Activated T-cell treated with anti-CD3 and anti-CD28 coated beads, Interleukin-2, amount 50 U/mL, for 4 hours (primary cell): ENCODE measurements around the gene PEF1. TPM values are rescaled to one million over a fixed set of nuclear protein-coding genes. Genes with fewer than 3 reads are reported as not detected.

Experiments used
- ATAC-seq, 2 donors: fragments of 200-7000 bp; cut with Tn5 transposase; one replicate each; pipeline ENCODE4 v1.10.0; 2021
- DNase-seq: peaks from one replicate; pipeline ENCODE4 v3.0.0-alpha.2; 2020
- H3K27me3 Mint-ChIP-seq: one replicate; pipeline ENCODE4 v1.8.0; 2021; ENCODE audit warnings: low read depth, mixed read lengths
- H3K36me3 Mint-ChIP-seq: one replicate; pipeline ENCODE4 v1.8.0; 2022; ENCODE audit warnings: mixed read lengths; ENCODE audit not compliant: insufficient read depth
- H3K4me1 Mint-ChIP-seq: one replicate; pipeline ENCODE4 v1.8.0; 2021; ENCODE audit warnings: low read depth, mixed read lengths
- H3K4me3 Mint-ChIP-seq: one replicate; pipeline ENCODE4 v1.8.0; 2021; ENCODE audit warnings: mild to moderate bottlenecking, moderate library complexity, mixed read lengths
- H3K9me3 Mint-ChIP-seq: one replicate; pipeline ENCODE4 v1.8.0; 2021; ENCODE audit warnings: mixed read lengths
- total RNA-seq, 3 donors: library from RNA; stranded (reverse); gene quantifications; one replicate each; pipeline ENCODE4 v1.2.1, GENCODE V29; 2021

Gene PEF1
- total RNA-seq, 3 donors from 2014 or later, result 67.0 to 73.9 (median 71.5) TPM

GRCh38 chr1:31642897-31643296 is 1.8 kb downstream of the PEF1 start:
- Mint-ChIP-seq H3K4me1 (peaks cover 41% of the 10 kb centered on the region), H3K4me3 (no peak overlapping the region), H3K36me3 (no peaks in the 10 kb centered on the region), H3K9me3 (peaks cover 3% of the 10 kb centered on the region), H3K27me3 (no peaks in the 10 kb centered on the region)
- ATAC-seq, result no peak
- DNase-seq, result no peak

- Mint-ChIP-seq H3K36me3 (peaks cover 2% of the 10 kb centered on the region), H3K9me3 (peaks cover 3% of the 10 kb centered on the region), H3K27me3 (no peaks in the 10 kb centered on the region), H3K4me1 (peaks cover 45% of the 10 kb centered on the region), H3K4me3 (peak overlapping the region; percentile 17)
- DNase-seq, result no peak
- no peak for ATAC-seq
These were observed 2.3 kb downstream of the PEF1 start for GRCh38 chr1:31642366-31642765.

GRCh38 chr1:31640964-31641363 is 3.7 kb downstream of the PEF1 start:
- H3K36me3 Mint-ChIP-seq, result peaks cover 4% of the 10 kb centered on the region
- no peaks in the 10 kb centered on the region for H3K9me3 Mint-ChIP-seq
- ATAC-seq, result no peak
- H3K4me1 Mint-ChIP-seq, result peaks cover 47% of the 10 kb centered on the region
- no peak for DNase-seq
- no peak overlapping the region for H3K4me3 Mint-ChIP-seq
- H3K27me3 Mint-ChIP-seq, result no peaks in the 10 kb centered on the region

- Mint-ChIP-seq H3K27me3 (no peaks in the 10 kb centered on the region), H3K4me3 (no peak overlapping the region), H3K9me3 (no peaks in the 10 kb centered on the region), H3K4me1 (peaks cover 41% of the 10 kb centered on the region), H3K36me3 (peaks cover 4% of the 10 kb centered on the region)
- ATAC-seq (no peak), DNase-seq (no peak)
These were observed 4.5 kb downstream of the PEF1 start for GRCh38 chr1:31640179-31640578.

GRCh38 chr1:31639543-31639942 is 5.1 kb downstream of the PEF1 start:
- H3K36me3 Mint-ChIP-seq, result peaks cover 4% of the 10 kb centered on the region
- no peak for DNase-seq
- no peaks in the 10 kb centered on the region for H3K27me3 Mint-ChIP-seq
- H3K9me3 Mint-ChIP-seq, result no peaks in the 10 kb centered on the region
- ATAC-seq, result no peak
- no peak overlapping the region for H3K4me3 Mint-ChIP-seq
- peaks cover 37% of the 10 kb centered on the region for H3K4me1 Mint-ChIP-seq

- H3K4me3 Mint-ChIP-seq, result no peak overlapping the region
- H3K36me3 Mint-ChIP-seq, result peaks cover 4% of the 10 kb centered on the region
- no peak for DNase-seq
- H3K9me3 Mint-ChIP-seq, result no peaks in the 10 kb centered on the region
- no peak for ATAC-seq
- H3K4me1 Mint-ChIP-seq, result peaks cover 27% of the 10 kb centered on the region
- no peaks in the 10 kb centered on the region for H3K27me3 Mint-ChIP-seq
These were observed 6.6 kb downstream of the PEF1 start for GRCh38 chr1:31637915-31638673.

GRCh38 chr1:31633117-31633516 is 11.6 kb downstream of the PEF1 start:
- H3K27me3 Mint-ChIP-seq, result no peaks in the 10 kb centered on the region
- H3K9me3 Mint-ChIP-seq, result no peaks in the 10 kb centered on the region
- peaks cover 32% of the 10 kb centered on the region for H3K36me3 Mint-ChIP-seq
- peaks cover 16% of the 10 kb centered on the region for H3K4me1 Mint-ChIP-seq
- ATAC-seq (no peak), DNase-seq (no peak)
- no peak overlapping the region for H3K4me3 Mint-ChIP-seq

GRCh38 chr1:31632649-31633048 is 12.0 kb downstream of the PEF1 start:
- Mint-ChIP-seq H3K4me1 (peaks cover 12% of the 10 kb centered on the region), H3K36me3 (peaks cover 32% of the 10 kb centered on the region), H3K27me3 (no peaks in the 10 kb centered on the region), H3K4me3 (no peak overlapping the region), H3K9me3 (no peaks in the 10 kb centered on the region)
- DNase-seq, result no peak
- no peak for ATAC-seq

GRCh38 chr1:31628931-31629556 is 15.6 kb downstream of the PEF1 start:
- no peak for ATAC-seq
- Mint-ChIP-seq H3K4me1 (peaks cover 2% of the 10 kb centered on the region), H3K36me3 (peaks cover 28% of the 10 kb centered on the region), H3K27me3 (no peaks in the 10 kb centered on the region), H3K9me3 (no peaks in the 10 kb centered on the region), H3K4me3 (no peak overlapping the region)
- no peak for DNase-seq

- Mint-ChIP-seq H3K27me3 (no peaks in the 10 kb centered on the region), H3K36me3 (peaks cover 28% of the 10 kb centered on the region), H3K9me3 (no peaks in the 10 kb centered on the region), H3K4me1 (peaks cover 2% of the 10 kb centered on the region), H3K4me3 (no peak overlapping the region)
- DNase-seq, result no peak
- no peak for ATAC-seq
These were observed 16.6 kb downstream of the PEF1 start for GRCh38 chr1:31627930-31628559.

- Mint-ChIP-seq H3K27me3 (no peaks in the 10 kb centered on the region), H3K36me3 (peaks cover 25% of the 10 kb centered on the region), H3K9me3 (no peaks in the 10 kb centered on the region), H3K4me1 (peaks cover 2% of the 10 kb centered on the region), H3K4me3 (no peak overlapping the region)
- DNase-seq (no peak), ATAC-seq (no peak)
These were observed 17.3 kb downstream of the PEF1 start for GRCh38 chr1:31627301-31627929.

GRCh38 chr1:31626223-31627207 is 18.2 kb downstream of the PEF1 start:
- Mint-ChIP-seq H3K9me3 (no peaks in the 10 kb centered on the region), H3K4me1 (peaks cover 2% of the 10 kb centered on the region), H3K36me3 (peaks cover 22% of the 10 kb centered on the region), H3K27me3 (no peaks in the 10 kb centered on the region), H3K4me3 (no peak overlapping the region)
- DNase-seq (no peak), ATAC-seq (no peak)

- no peak overlapping the region for H3K4me3 Mint-ChIP-seq
- no peaks in the 10 kb centered on the region for H3K9me3 Mint-ChIP-seq
- H3K36me3 Mint-ChIP-seq, result peaks cover 20% of the 10 kb centered on the region
- ATAC-seq (peak in 1 of 2 donors; percentile 32), DNase-seq (no peak)
- no peaks in the 10 kb centered on the region for H3K27me3 Mint-ChIP-seq
- H3K4me1 Mint-ChIP-seq, result peaks cover 2% of the 10 kb centered on the region
These were observed 19.0 kb downstream of the PEF1 start for GRCh38 chr1:31625561-31626222.
